ENCODE measurements around the gene PXT1.
A peak's percentile ranks its signal among the peaks of the same experiment; 100 is the strongest.

The PXT1 gene

GRCh38 chr6:36387440-36388303, 55.0 kb downstream of the PXT1 start, which contains the start of gene ETV7:
Gene ETV7, minus strand, starts transcription at chr6:36387669. Its CDS starts 128 bp downstream, at chr6:36387541.
- peak in 1 of 2 donors; percentile 9 for DNase-seq (ENCODE audit: low read depth in 2 of 2)

GRCh38 chr6:36386495-36387439, 55.9 kb downstream of the PXT1 start:
- DNase-seq (ENCODE audit: low read depth in 2 of 2), result no peak

- DNase-seq (ENCODE audit: low read depth in 2 of 2), result no peak
Measured at GRCh38 chr6:36384095-36384494, 58.6 kb downstream of the PXT1 start.

GRCh38 chr6:36383606-36384005, 59.0 kb downstream of the PXT1 start:
- DNase-seq (ENCODE audit: low read depth in 2 of 2), result no peak

- no peak for DNase-seq (ENCODE audit: low read depth in 2 of 2)
Measured at GRCh38 chr6:36382976-36383375, 59.7 kb downstream of the PXT1 start.

- no peak for DNase-seq (ENCODE audit: low read depth in 2 of 2)
Measured at GRCh38 chr6:36381502-36382389, 60.9 kb downstream of the PXT1 start.

- no peak for DNase-seq (ENCODE audit: low read depth in 2 of 2)
Measured at GRCh38 chr6:36380166-36380565, 62.5 kb downstream of the PXT1 start.

GRCh38 chr6:36378936-36379335, 63.7 kb downstream of the PXT1 start:
- DNase-seq (ENCODE audit: low read depth in 2 of 2), result no peak

- no peak for DNase-seq (ENCODE audit: low read depth in 2 of 2)
Measured at GRCh38 chr6:36378243-36378920, 64.3 kb downstream of the PXT1 start.

- no peak for DNase-seq (ENCODE audit: low read depth in 2 of 2)
Measured at GRCh38 chr6:36377594-36377993, 65.1 kb downstream of the PXT1 start.

- DNase-seq (ENCODE audit: low read depth in 2 of 2), result no peak
Measured at GRCh38 chr6:36376742-36377141, 65.9 kb downstream of the PXT1 start.

- no peak for DNase-seq (ENCODE audit: low read depth in 2 of 2)
Measured at GRCh38 chr6:36376183-36376582, 66.5 kb downstream of the PXT1 start.

- DNase-seq (ENCODE audit: low read depth in 2 of 2), result no peak
Measured at GRCh38 chr6:36375644-36376155, 67.0 kb downstream of the PXT1 start.

- no peak for DNase-seq (ENCODE audit: low read depth in 2 of 2)
Measured at GRCh38 chr6:36374972-36375371, 67.7 kb downstream of the PXT1 start.

GRCh38 chr6:36374194-36374593, 68.5 kb downstream of the PXT1 start:
- no peak for DNase-seq (ENCODE audit: low read depth in 2 of 2)

- DNase-seq (ENCODE audit: low read depth in 2 of 2), result no peak
Measured at GRCh38 chr6:36373368-36374019, 69.2 kb downstream of the PXT1 start.

GRCh38 chr6:36372088-36372487, 70.6 kb downstream of the PXT1 start:
- no peak for DNase-seq (ENCODE audit: low read depth in 2 of 2)

GRCh38 chr6:36371211-36371610, 71.4 kb downstream of the PXT1 start:
- no peak for DNase-seq (ENCODE audit: low read depth in 2 of 2)

- DNase-seq (ENCODE audit: low read depth in 2 of 2), result no peak
Measured at GRCh38 chr6:36370638-36371037, 72.0 kb downstream of the PXT1 start.

Data from stimulated activated CD4-positive, alpha-beta T cell treated with anti-CD3 and anti-CD28 coated beads, Interleukin-1b, Interleukin-23, amount 100 ng/mL, for 1 hour (primary cell).